ENCODE data around the gene SELENOO. TPM values are rescaled to one million over a fixed set of nuclear protein-coding genes. Genes with fewer than 3 reads are reported as not detected.

Gene SELENOO, protein sequence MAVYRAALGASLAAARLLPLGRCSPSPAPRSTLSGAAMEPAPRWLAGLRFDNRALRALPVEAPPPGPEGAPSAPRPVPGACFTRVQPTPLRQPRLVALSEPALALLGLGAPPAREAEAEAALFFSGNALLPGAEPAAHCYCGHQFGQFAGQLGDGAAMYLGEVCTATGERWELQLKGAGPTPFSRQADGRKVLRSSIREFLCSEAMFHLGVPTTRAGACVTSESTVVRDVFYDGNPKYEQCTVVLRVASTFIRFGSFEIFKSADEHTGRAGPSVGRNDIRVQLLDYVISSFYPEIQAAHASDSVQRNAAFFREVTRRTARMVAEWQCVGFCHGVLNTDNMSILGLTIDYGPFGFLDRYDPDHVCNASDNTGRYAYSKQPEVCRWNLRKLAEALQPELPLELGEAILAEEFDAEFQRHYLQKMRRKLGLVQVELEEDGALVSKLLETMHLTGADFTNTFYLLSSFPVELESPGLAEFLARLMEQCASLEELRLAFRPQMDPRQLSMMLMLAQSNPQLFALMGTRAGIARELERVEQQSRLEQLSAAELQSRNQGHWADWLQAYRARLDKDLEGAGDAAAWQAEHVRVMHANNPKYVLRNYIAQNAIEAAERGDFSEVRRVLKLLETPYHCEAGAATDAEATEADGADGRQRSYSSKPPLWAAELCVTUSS
- 24.3 and 24.7 TPM in 2 replicates for total RNA-seq
- long read RNA-seq, partial matches to known transcripts: 1 of 3 reads
- long read RNA-seq, other reads (novel, unspliced or antisense): 2 of 3 reads

DNA sequence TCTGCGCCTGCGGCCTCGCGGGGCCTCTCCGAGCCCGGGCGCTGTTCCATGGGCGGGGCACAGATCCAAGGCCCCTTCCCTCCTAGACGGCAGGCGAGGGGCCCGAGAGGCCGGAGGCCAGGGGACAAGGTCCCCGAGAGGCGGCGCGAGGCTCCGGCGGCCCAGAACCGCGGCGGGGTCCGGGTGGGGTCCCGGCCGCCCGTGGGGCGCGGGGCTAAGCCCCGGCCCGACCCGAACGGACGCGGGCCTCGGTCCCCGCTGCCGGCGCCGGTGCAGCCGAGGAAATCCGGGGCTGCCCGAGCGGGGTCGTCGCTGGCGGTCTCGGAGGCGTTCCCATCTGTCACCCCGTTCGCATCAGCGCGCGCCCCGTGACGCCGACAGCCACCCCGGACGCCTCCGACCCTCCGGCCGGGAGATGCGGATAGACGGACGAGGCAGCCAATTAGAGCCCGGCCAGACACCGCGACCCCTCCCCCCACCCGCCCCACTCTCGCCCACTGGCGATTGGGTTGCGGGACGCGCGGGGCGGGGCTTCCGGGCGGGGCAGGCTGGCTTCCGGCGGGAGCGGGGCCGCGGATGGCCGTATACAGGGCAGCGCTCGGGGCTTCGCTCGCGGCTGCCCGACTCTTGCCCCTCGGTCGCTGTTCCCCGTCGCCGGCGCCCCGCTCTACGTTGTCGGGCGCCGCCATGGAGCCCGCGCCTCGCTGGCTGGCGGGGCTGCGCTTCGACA, at the start of gene SELENOO:
Gene SELENOO, plus strand, starts transcription at position 551 of the 730 bp plus-strand sequence. Its CDS starts 26 bp downstream, at position 577.
- DNase-seq (ENCODE audit: low spot score, unreplicated experiment): peak; percentile 86
- TF ChIP-seq, protein P1, sequence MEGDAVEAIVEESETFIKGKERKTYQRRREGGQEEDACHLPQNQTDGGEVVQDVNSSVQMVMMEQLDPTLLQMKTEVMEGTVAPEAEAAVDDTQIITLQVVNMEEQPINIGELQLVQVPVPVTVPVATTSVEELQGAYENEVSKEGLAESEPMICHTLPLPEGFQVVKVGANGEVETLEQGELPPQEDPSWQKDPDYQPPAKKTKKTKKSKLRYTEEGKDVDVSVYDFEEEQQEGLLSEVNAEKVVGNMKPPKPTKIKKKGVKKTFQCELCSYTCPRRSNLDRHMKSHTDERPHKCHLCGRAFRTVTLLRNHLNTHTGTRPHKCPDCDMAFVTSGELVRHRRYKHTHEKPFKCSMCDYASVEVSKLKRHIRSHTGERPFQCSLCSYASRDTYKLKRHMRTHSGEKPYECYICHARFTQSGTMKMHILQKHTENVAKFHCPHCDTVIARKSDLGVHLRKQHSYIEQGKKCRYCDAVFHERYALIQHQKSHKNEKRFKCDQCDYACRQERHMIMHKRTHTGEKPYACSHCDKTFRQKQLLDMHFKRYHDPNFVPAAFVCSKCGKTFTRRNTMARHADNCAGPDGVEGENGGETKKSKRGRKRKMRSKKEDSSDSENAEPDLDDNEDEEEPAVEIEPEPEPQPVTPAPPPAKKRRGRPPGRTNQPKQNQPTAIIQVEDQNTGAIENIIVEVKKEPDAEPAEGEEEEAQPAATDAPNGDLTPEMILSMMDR (IDR thresholded peaks at IDR 0.05; ENCODE audit: unreplicated experiment): no peak
- no peaks in the 10 kb centered on the region for H3K9me3 Mint-ChIP-seq (ENCODE audit: low read depth)
- H3K36me3 Mint-ChIP-seq (ENCODE audit: insufficient read depth): peaks cover 13% of the 10 kb centered on the region
- no peaks in the 10 kb centered on the region for H3K27me3 Mint-ChIP-seq
- H3K27ac Mint-ChIP-seq: peak within 1 kb of the TSS; percentile 31
- H3K4me3 Mint-ChIP-seq (ENCODE audit: low read depth): peak within 1 kb of the TSS; percentile 78
- peaks cover 8% of the 10 kb centered on the region for H3K4me1 Mint-ChIP-seq (ENCODE audit: low read depth)

DNA sequence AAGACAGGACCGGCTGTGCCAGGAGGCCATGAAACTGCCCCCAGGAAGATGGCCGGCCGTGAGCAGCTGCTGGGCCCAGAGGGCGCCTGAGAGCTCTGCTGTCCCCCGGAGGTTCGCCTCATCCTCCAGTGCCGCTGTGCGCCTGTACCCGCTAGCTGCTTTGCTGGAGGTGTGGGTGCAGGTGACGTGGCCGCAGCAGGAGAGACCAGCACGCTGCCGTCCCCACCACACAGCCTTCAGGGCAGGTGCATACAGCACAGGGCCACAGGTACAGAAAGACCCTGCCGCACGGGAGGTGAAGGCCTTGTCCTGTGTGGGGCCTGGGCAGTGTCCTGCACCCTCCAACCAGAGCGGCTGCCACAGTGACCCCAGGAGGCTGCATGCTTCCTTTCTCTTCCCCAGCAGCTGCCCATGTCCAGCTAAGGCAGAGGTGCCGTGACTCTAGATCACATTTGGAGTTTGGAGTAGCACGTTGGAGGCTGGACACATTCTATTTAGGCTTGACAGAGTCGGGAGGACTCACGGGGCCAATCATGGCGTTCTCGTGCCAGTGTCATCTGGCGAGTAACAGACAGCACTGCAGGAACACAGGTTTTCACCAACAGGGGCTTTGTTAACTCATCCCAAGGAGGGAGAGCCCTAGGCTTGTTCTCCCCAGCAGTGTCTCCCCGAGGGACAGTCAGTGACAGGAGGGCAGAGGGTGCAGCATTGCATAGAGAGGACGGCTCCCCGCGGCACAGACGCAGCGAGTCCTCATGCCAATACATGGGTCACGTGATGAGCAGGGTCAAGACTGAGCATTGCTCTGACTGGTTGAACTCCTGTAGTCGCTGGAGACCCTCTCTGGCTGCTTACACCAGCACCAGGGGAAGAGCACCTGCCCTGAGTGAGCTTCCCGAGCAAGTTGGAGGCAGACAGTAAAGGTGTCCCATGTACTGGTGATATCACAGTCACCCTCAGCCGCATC, 49.0 kb upstream of the SELENOO start:
- TF ChIP-seq, protein P1 (IDR thresholded peaks at IDR 0.05; ENCODE audit: unreplicated experiment): no peak
- no peak for DNase-seq (ENCODE audit: low spot score, unreplicated experiment)
- no peaks in the 10 kb centered on the region for H3K36me3 Mint-ChIP-seq (ENCODE audit: insufficient read depth)
- no peak overlapping the region for H3K27ac Mint-ChIP-seq
- H3K9me3 Mint-ChIP-seq (ENCODE audit: low read depth): no peaks in the 10 kb centered on the region
- no peak overlapping the region for H3K4me3 Mint-ChIP-seq (ENCODE audit: low read depth)
- peaks cover 34% of the 10 kb centered on the region for H3K27me3 Mint-ChIP-seq
- H3K4me1 Mint-ChIP-seq (ENCODE audit: low read depth): peaks cover under 1% of the 10 kb centered on the region

DNA sequence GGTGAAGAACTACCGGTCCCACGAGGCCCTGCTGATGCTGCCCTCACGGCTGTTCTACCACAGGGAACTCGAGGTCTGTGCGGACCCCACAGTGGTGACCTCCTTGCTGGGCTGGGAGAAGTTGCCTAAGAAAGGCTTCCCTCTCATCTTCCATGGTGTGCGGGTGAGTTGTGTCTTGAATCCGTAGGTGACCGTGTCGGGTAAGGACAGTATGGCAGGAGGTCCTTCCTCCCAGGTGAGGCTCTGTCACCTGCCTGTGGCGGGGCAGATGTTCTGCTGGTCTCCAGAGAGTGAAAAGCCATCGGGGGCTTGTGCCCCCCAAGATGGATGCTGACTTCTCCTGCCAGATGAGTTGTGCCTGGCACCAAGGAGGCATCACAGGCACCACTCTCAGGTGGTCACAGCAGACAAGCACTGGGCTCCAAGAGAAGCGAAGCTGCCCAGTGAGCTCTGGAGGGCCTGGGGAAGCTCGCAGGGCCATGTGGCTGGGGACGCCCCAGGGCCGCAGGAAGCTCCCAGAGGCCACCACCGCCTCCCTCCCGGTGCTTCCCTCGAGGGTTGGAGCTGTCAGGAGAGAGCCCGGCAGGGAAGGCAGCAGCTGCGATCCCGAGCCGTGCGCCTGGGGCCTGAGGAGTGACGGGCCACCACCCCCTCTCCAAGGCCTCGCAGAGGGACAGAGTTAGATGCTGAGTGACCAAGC, 47.6 kb upstream of the SELENOO start:
- Mint-ChIP-seq H3K9me3 (ENCODE audit: low read depth) (no peaks in the 10 kb centered on the region), H3K4me3 (ENCODE audit: low read depth) (no peak overlapping the region), H3K36me3 (ENCODE audit: insufficient read depth) (no peaks in the 10 kb centered on the region), H3K27me3 (peaks cover 46% of the 10 kb centered on the region), H3K4me1 (ENCODE audit: low read depth) (no peaks in the 10 kb centered on the region), H3K27ac (no peak overlapping the region)
- TF ChIP-seq, protein P1 (IDR thresholded peaks at IDR 0.05; ENCODE audit: unreplicated experiment): no peak
- no peak for DNase-seq (ENCODE audit: low spot score, unreplicated experiment)

DNA sequence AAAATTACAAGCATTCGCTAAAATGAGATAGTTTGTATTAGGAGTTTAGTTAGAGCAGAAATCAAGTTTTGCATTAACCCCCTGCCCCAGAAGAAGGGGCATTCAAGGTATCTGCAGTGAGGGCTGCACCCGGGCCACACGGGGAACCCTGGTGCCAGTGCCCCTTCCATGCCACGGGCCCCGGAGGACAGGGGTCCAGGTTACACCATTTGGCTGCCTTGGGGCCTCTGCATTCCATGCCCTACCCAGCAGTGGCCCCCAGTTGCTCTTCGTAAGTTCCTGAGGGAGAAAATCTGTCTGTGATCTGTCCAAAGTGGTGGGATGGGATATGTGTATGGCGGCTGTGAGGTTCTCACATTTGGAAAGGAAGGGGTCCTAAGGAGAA, 47.1 kb upstream of the SELENOO start:
- no peak overlapping the region for H3K4me3 Mint-ChIP-seq (ENCODE audit: low read depth)
- TF ChIP-seq, protein P1 (IDR thresholded peaks at IDR 0.05; ENCODE audit: unreplicated experiment): no peak
- peaks cover 51% of the 10 kb centered on the region for H3K27me3 Mint-ChIP-seq
- no peaks in the 10 kb centered on the region for H3K36me3 Mint-ChIP-seq (ENCODE audit: insufficient read depth)
- no peaks in the 10 kb centered on the region for H3K9me3 Mint-ChIP-seq (ENCODE audit: low read depth)
- H3K27ac Mint-ChIP-seq: no peak overlapping the region
- no peak for DNase-seq (ENCODE audit: low spot score, unreplicated experiment)
- H3K4me1 Mint-ChIP-seq (ENCODE audit: low read depth): no peaks in the 10 kb centered on the region

Measured in progenitor cell of endocrine pancreas (in vitro differentiated cells).